HG02885 (cell line): ENCODE measurements around the gene PLCH2.

Experiments used
- ATAC-seq: cut with Tn5 transposase; IDR thresholded peaks from one replicate; pipeline ENCODE4 v1.9.1; 2021; ENCODE audit warnings: mild to moderate bottlenecking; ENCODE audit not compliant: unreplicated experiment, poor library complexity

PLCH2 gene

GRCh38 chr1:2459757-2460156 lies 16.3 kb upstream of the PLCH2 start:
- no peak for ATAC-seq

GRCh38 chr1:2460203-2460602 lies 15.9 kb upstream of the PLCH2 start:
- ATAC-seq = no peak

GRCh38 chr1:2460996-2461751 lies 14.9 kb upstream of the PLCH2 start:
- no peak for ATAC-seq

GRCh38 chr1:2462819-2463218 lies 13.3 kb upstream of the PLCH2 start:
- no peak for ATAC-seq

- ATAC-seq = no peak
Observed at GRCh38 chr1:2463396-2463795, 12.7 kb upstream of the PLCH2 start.

- ATAC-seq = no peak
Observed at GRCh38 chr1:2465371-2466269, 10.5 kb upstream of the PLCH2 start.

- ATAC-seq = no peak
Observed at GRCh38 chr1:2466270-2466665, 9.8 kb upstream of the PLCH2 start.

GRCh38 chr1:2466958-2467554 lies 9.0 kb upstream of the PLCH2 start:
- no peak for ATAC-seq

- no peak for ATAC-seq
Observed at GRCh38 chr1:2468041-2468472, 8.0 kb upstream of the PLCH2 start.

GRCh38 chr1:2468540-2468939 lies 7.5 kb upstream of the PLCH2 start:
- ATAC-seq = no peak

GRCh38 chr1:2469103-2469940 lies 6.8 kb upstream of the PLCH2 start:
- ATAC-seq = no peak

GRCh38 chr1:2470290-2471158 lies 5.6 kb upstream of the PLCH2 start:
- ATAC-seq = no peak

- ATAC-seq = no peak
Observed at GRCh38 chr1:2471159-2471471, 5.0 kb upstream of the PLCH2 start.

GRCh38 chr1:2471587-2472001 lies 4.5 kb upstream of the PLCH2 start:
- no peak for ATAC-seq

- ATAC-seq = no peak
Observed at GRCh38 chr1:2472109-2472508, 4.0 kb upstream of the PLCH2 start.

- no peak for ATAC-seq
Observed at GRCh38 chr1:2472561-2473177, 3.4 kb upstream of the PLCH2 start.

GRCh38 chr1:2473198-2473597 lies 2.9 kb upstream of the PLCH2 start:
- no peak for ATAC-seq

- ATAC-seq = no peak
Observed at GRCh38 chr1:2474104-2474844, 1.8 kb upstream of the PLCH2 start.
